K562 (cell line): ENCODE data around the gene ARFGEF3.

Source experiments
- CBX2 ChIP-seq: fragments of 200-600 bp; sonication (generic); IDR thresholded peaks from one replicate; pipeline ENCODE4 v1.6.1; 2012; ENCODE audit warnings: mild to moderate bottlenecking, low read length, inconsistent platforms; ENCODE audit not compliant: insufficient read depth, poor library complexity, severe bottlenecking
- CTCF ChIP-seq, 3 experiments: IDR thresholded peaks in 2 of 3; conservative IDR thresholded peaks in 1 of 3; 2 replicates each; pipeline ENCODE4 v1.5.1; 2011 to 2012; ENCODE audit warnings: low read length in 3 of 3, mild to moderate bottlenecking in 3 of 3, control low read depth in 2 of 3, improper control_type of control experiment in 1 of 3, inconsistent platforms in 1 of 3, low read depth in 1 of 3, mixed read lengths in 1 of 3, moderate library complexity in 1 of 3; ENCODE audit not compliant: insufficient read depth in 2 of 3
- MAX ChIP-seq: sonication (generic); formaldehyde crosslinking; IDR thresholded peaks from 2 replicates; pipeline ENCODE4 v1.9.0; 2022; ENCODE audit warnings: mild to moderate bottlenecking, missing genetic modification reagents
- MCM2 ChIP-seq: fragments of 450-650 bp; IDR thresholded peaks from 2 replicates; pipeline ENCODE4 v1.6.1; 2017; ENCODE audit warnings: low read depth, mild to moderate bottlenecking
- MTA2 ChIP-seq: fragments of 450-650 bp; IDR thresholded peaks from 2 replicates; pipeline ENCODE4 v1.6.1; 2016; ENCODE audit warnings: low read depth
- PHF8 ChIP-seq: fragments of 200-600 bp; sonication (generic); IDR thresholded peaks from 2 replicates; pipeline ENCODE4 v1.6.1; 2012; ENCODE audit warnings: mixed run types, mild to moderate bottlenecking, inconsistent platforms, low read length, moderate library complexity, borderline replicate concordance
- POLR2A ChIP-seq: fragments of 450-650 bp; conservative IDR thresholded peaks from 2 replicates; pipeline ENCODE4 v1.6.1; 2016
- RFX5 ChIP-seq: IDR thresholded peaks from 2 replicates; pipeline ENCODE4 v1.6.1; 2011; ENCODE audit warnings: low read depth, mild to moderate bottlenecking, improper control_type of control experiment, low read length
- ZKSCAN3 ChIP-seq: fragments of 250-450 bp; sonication (Bioruptor Pico); IDR thresholded peaks from 2 replicates; pipeline ENCODE4 v1.4.0; 2020
- ZNF354B ChIP-seq: fragments of 250-450 bp; sonication (Bioruptor Pico); IDR thresholded peaks from 2 replicates; pipeline ENCODE4 v1.4.0; 2020
- ZNF398 ChIP-seq: fragments of 250-450 bp; sonication (Bioruptor Pico); IDR thresholded peaks from 2 replicates; pipeline ENCODE4 v1.8.0; 2021; ENCODE audit warnings: moderate library complexity, mild to moderate bottlenecking, inconsistent platforms

- TF ChIP-seq MCM2, result no peak
- TF ChIP-seq CTCF (IDR thresholded peaks at IDR 0.05 in 2 of 3, conservative IDR thresholded peaks at IDR 0.05 in 1 of 3; ENCODE audit: insufficient read depth in 2 of 3, low read depth in 1 of 3, low read length in 3 of 3), result no peak
- no peak for TF ChIP-seq ZNF354B (CRISPR knock-in tag)
- no peak for TF ChIP-seq MTA2
- TF ChIP-seq ZKSCAN3 (CRISPR knock-in tag), result no peak
- no peak for TF ChIP-seq CBX2
- no peak for TF ChIP-seq PHF8
- TF ChIP-seq POLR2A, result no peak
- TF ChIP-seq MAX (CRISPR knock-in tag), result no peak
- TF ChIP-seq ZNF398 (CRISPR knock-in tag), result no peak
- TF ChIP-seq RFX5, result no peak
Observed at GRCh38 chr6:138258197-138258596, 96.5 kb downstream of the ARFGEF3 start.
